ENCODE results near the gene POMZP3.
"Not testable (repeated sequence)": the region's sequence is repeated elsewhere in the genome, so short reads cannot be mapped to it uniquely, and the experiment has no call there.

DNA sequence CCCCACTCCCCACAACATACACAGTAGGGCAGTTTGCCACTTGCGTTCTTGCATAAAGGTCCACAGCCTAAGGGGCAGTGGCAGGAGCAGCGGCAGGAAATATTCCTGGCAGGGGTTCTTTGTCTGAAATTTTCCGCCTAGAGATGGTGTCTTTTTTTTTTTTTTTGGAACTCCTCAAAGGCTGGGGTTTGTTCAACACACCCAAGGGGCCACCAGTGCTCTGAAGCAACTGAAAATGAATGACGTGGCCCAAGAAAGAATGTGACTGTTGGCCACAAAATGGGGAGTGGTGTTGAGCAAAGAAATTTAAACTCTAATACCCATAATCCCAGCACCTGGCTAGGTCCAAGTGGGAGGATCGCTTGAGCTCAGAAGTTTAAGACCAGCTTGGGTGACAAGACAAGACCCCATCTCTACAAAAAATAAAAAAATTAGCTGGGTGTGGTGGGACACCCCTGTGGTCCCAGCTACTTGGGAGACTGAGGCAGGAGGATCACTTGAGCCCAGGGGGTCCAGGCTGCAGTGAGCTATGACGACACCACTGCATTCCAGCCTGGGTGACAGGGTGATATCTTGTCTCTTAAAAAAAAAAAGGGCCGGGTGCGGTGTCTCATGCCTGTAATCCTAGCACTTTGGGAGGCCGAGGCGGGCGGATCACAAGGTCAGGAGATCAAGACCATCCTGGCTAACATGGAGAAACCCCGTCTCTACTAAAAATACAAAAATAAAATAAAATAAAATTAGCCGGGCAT, 7.5 kb downstream of the POMZP3 start:
- TF ChIP-seq, protein P1, sequence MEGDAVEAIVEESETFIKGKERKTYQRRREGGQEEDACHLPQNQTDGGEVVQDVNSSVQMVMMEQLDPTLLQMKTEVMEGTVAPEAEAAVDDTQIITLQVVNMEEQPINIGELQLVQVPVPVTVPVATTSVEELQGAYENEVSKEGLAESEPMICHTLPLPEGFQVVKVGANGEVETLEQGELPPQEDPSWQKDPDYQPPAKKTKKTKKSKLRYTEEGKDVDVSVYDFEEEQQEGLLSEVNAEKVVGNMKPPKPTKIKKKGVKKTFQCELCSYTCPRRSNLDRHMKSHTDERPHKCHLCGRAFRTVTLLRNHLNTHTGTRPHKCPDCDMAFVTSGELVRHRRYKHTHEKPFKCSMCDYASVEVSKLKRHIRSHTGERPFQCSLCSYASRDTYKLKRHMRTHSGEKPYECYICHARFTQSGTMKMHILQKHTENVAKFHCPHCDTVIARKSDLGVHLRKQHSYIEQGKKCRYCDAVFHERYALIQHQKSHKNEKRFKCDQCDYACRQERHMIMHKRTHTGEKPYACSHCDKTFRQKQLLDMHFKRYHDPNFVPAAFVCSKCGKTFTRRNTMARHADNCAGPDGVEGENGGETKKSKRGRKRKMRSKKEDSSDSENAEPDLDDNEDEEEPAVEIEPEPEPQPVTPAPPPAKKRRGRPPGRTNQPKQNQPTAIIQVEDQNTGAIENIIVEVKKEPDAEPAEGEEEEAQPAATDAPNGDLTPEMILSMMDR (IDR thresholded peaks at IDR 0.05; ENCODE audit: poor library complexity, severe bottlenecking), result not testable (repeated sequence)
- TF ChIP-seq POLR2AphosphoS5 (IDR thresholded peaks at IDR 0.05), result not testable (repeated sequence)
- TF ChIP-seq, protein P2, sequence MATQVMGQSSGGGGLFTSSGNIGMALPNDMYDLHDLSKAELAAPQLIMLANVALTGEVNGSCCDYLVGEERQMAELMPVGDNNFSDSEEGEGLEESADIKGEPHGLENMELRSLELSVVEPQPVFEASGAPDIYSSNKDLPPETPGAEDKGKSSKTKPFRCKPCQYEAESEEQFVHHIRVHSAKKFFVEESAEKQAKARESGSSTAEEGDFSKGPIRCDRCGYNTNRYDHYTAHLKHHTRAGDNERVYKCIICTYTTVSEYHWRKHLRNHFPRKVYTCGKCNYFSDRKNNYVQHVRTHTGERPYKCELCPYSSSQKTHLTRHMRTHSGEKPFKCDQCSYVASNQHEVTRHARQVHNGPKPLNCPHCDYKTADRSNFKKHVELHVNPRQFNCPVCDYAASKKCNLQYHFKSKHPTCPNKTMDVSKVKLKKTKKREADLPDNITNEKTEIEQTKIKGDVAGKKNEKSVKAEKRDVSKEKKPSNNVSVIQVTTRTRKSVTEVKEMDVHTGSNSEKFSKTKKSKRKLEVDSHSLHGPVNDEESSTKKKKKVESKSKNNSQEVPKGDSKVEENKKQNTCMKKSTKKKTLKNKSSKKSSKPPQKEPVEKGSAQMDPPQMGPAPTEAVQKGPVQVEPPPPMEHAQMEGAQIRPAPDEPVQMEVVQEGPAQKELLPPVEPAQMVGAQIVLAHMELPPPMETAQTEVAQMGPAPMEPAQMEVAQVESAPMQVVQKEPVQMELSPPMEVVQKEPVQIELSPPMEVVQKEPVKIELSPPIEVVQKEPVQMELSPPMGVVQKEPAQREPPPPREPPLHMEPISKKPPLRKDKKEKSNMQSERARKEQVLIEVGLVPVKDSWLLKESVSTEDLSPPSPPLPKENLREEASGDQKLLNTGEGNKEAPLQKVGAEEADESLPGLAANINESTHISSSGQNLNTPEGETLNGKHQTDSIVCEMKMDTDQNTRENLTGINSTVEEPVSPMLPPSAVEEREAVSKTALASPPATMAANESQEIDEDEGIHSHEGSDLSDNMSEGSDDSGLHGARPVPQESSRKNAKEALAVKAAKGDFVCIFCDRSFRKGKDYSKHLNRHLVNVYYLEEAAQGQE (IDR thresholded peaks at IDR 0.05; ENCODE audit: borderline replicate concordance), result not testable (repeated sequence)
